H1 (cell line): Measurements from ENCODE around the gene NECTIN1. TPM values are rescaled to one million over a fixed set of nuclear protein-coding genes. Genes with fewer than 3 reads are reported as not detected.

ENCODE experiments used
- CTCF ChIA-PET: fragments of 300-600 bp; sonication (Branson Sonifier 250); formaldehyde crosslinking; loops from one replicate; lab custom pipeline; 2021; ENCODE audit not compliant: partially characterized antibody; lab: Charles Lee
- POLR2A ChIA-PET: fragments of 300-600 bp; sonication (Branson Sonifier 250); formaldehyde crosslinking; loops from one replicate; lab custom pipeline; 2021; ENCODE audit warnings: inconsistent platforms; ENCODE audit not compliant: partially characterized antibody; lab: Charles Lee
- DNase-seq, 2 experiments: peaks; one replicate each; pipeline versions ENCODE4 v3.0.0 to v3.0.0-alpha.2; 2010 to 2022; ENCODE audit warnings: low spot score in 2 of 2, low read depth in 1 of 2, mixed read lengths in 1 of 2
- FAIRE-seq: peaks from 2 replicates; lab custom pipeline; 2011; peaks lifted over from hg19 to GRCh38; lab: Jason Lieb, UNC
- H2AFZ ChIP-seq: 2 replicates; pipeline ENCODE4 v1.8.1; 2012; ENCODE audit warnings: low read length, inconsistent platforms
- H2AK5ac ChIP-seq: 2 replicates; pipeline ENCODE4 v1.6.1; 2013; ENCODE audit warnings: low read depth, low read length
- H2BK120ac ChIP-seq: replicated peaks from 2 replicates; pipeline ENCODE3; 2013; ENCODE audit warnings: low read depth, low read length, inconsistent platforms
- H2BK12ac ChIP-seq: 2 replicates; pipeline ENCODE4 v1.6.1; 2013; ENCODE audit warnings: low read depth, low read length
- H2BK15ac ChIP-seq: 2 replicates; pipeline ENCODE4 v1.6.1; 2013; ENCODE audit warnings: low read length
- H2BK20ac ChIP-seq: 2 replicates; pipeline ENCODE4 v1.6.1; 2013; ENCODE audit warnings: low read length
- H2BK5ac ChIP-seq: 2 replicates; pipeline ENCODE4 v1.6.1; 2013; ENCODE audit warnings: low read depth, low read length
- H3K14ac ChIP-seq: 2 replicates; pipeline ENCODE4 v1.6.1; 2013; ENCODE audit warnings: inconsistent platforms; ENCODE audit not compliant: insufficient read length
- H3K18ac ChIP-seq: 2 replicates; pipeline ENCODE4 v1.6.1; 2013; ENCODE audit warnings: low read length; ENCODE audit errors: extremely low read depth
- H3K23ac ChIP-seq: 2 replicates; pipeline ENCODE4 v1.6.1; 2013; ENCODE audit warnings: inconsistent platforms; ENCODE audit not compliant: insufficient read length
- H3K23me2 ChIP-seq: 2 replicates; pipeline ENCODE4 v1.6.1; 2013; ENCODE audit warnings: low read depth, low read length
- H3K27ac ChIP-seq: 2 replicates; pipeline ENCODE4 v1.6.1; 2011; ENCODE audit warnings: low read depth, low read length, inconsistent platforms
- H3K27me3 ChIP-seq, 4 experiments: replicated peaks in 1 of 4; 1 replicate in 1 of 4; 2 replicates in 3 of 4; pipeline versions ENCODE4 v1.6.1 to v1.8.1; 2011 to 2013; ENCODE audit warnings: low read length in 3 of 4, mild to moderate bottlenecking in 3 of 4, inconsistent platforms in 2 of 4, mixed read lengths in 2 of 4, moderate library complexity in 1 of 4; ENCODE audit not compliant: control insufficient read depth in 3 of 4, insufficient read depth in 3 of 4; ENCODE audit errors: extremely low read depth in 1 of 4
- H3K36me3 ChIP-seq, 4 experiments: 2 replicates each; pipeline versions ENCODE4 v1.6.1 to v1.8.1; 2011 to 2013; ENCODE audit warnings: mild to moderate bottlenecking in 4 of 4, low read length in 3 of 4, moderate library complexity in 2 of 4, control low read depth in 1 of 4, inconsistent platforms in 1 of 4; ENCODE audit not compliant: insufficient read depth in 4 of 4, control insufficient read depth in 2 of 4
- H3K4ac ChIP-seq: replicated peaks from 2 replicates; pipeline ENCODE3; 2013; ENCODE audit warnings: low read length, low read depth, mixed read lengths, inconsistent platforms; ENCODE audit not compliant: insufficient read length
- H3K4me1 ChIP-seq, 4 experiments: replicated peaks in 1 of 4; 1 replicate in 1 of 4; 2 replicates in 3 of 4; pipeline versions ENCODE4 v1.6.1 to v1.8.1; 2011 to 2013; ENCODE audit warnings: low read length in 3 of 4, inconsistent platforms in 2 of 4, mixed read lengths in 1 of 4; ENCODE audit not compliant: insufficient read depth in 4 of 4, control insufficient read depth in 3 of 4
- H3K4me2 ChIP-seq, 2 experiments: 2 replicates each; pipeline versions ENCODE4 v1.6.1 to v1.8.1; 2011 to 2013; ENCODE audit warnings: low read depth in 2 of 2, low read length in 2 of 2, control low read depth in 1 of 2, inconsistent platforms in 1 of 2, mild to moderate bottlenecking in 1 of 2; ENCODE audit not compliant: insufficient read depth in 1 of 2
- H3K4me3 ChIP-seq, 4 experiments: fragments of 200-600, 300-600 bp in 1 of 4; sonication (generic), shearing (Covaris generic), sonication (Bioruptor Twin) in 1 of 4; 2 replicates each; pipeline versions ENCODE4 v1.5.1 to v1.8.1; 2011 to 2016; ENCODE audit warnings: low read length in 4 of 4, low read depth in 3 of 4, control low read depth in 2 of 4, inconsistent platforms in 2 of 4, mild to moderate bottlenecking in 2 of 4, mixed read lengths in 1 of 4, moderate library complexity in 1 of 4; ENCODE audit not compliant: insufficient read depth in 2 of 4; ENCODE audit errors: extremely low read depth in 1 of 4
- H3K56ac ChIP-seq: replicated peaks from 2 replicates; pipeline ENCODE3; 2013; ENCODE audit warnings: low read depth, mild to moderate bottlenecking, mixed read lengths, low read length, inconsistent platforms; ENCODE audit not compliant: insufficient read length
- H3K79me1 ChIP-seq: 2 replicates; pipeline ENCODE4 v1.6.1; 2013; ENCODE audit warnings: low read depth, low read length, control low read depth
- H3K79me2 ChIP-seq, 2 experiments: 2 replicates each; pipeline versions ENCODE4 v1.6.1 to v1.8.1; 2012 to 2013; ENCODE audit warnings: low read length in 2 of 2, mild to moderate bottlenecking in 2 of 2, inconsistent platforms in 1 of 2; ENCODE audit not compliant: insufficient read depth in 2 of 2, control insufficient read depth in 1 of 2
- H3K9ac ChIP-seq, 4 experiments: replicated peaks in 1 of 4; 1 replicate in 1 of 4; 2 replicates in 3 of 4; pipeline versions ENCODE4 v1.6.1 to v1.8.1; 2011 to 2013; ENCODE audit warnings: low read depth in 3 of 4, low read length in 3 of 4, control low read depth in 2 of 4, mild to moderate bottlenecking in 2 of 4, moderate library complexity in 2 of 4, inconsistent platforms in 1 of 4; ENCODE audit errors: extremely low read depth in 1 of 4
- H3K9me3 ChIP-seq, 2 experiments: 2 replicates each; pipeline versions ENCODE4 v1.6.1 to v1.8.1; 2012 to 2013; ENCODE audit warnings: mild to moderate bottlenecking in 2 of 2, moderate library complexity in 2 of 2, control low read depth in 1 of 2, inconsistent platforms in 1 of 2, low read depth in 1 of 2, low read length in 1 of 2, mixed read lengths in 1 of 2; ENCODE audit not compliant: insufficient read depth in 2 of 2
- H4K20me1 ChIP-seq, 2 experiments: replicated peaks in 1 of 2; 2 replicates each; pipeline versions ENCODE3 to v1.8.1; 2011 to 2013; ENCODE audit warnings: inconsistent platforms in 2 of 2, low read length in 2 of 2, mild to moderate bottlenecking in 1 of 2; ENCODE audit not compliant: insufficient read depth in 2 of 2, control insufficient read depth in 1 of 2
- H4K5ac ChIP-seq: 2 replicates; pipeline ENCODE4 v1.6.1; 2013; ENCODE audit warnings: low read length, low read depth, mixed read lengths, inconsistent platforms; ENCODE audit not compliant: insufficient read length
- H4K8ac ChIP-seq: 2 replicates; pipeline ENCODE4 v1.8.0; 2013; ENCODE audit warnings: mild to moderate bottlenecking, moderate library complexity, low read length, inconsistent platforms; ENCODE audit not compliant: insufficient read depth; ENCODE audit errors: extremely low read depth
- H4K91ac ChIP-seq: replicated peaks from 2 replicates; pipeline ENCODE3; 2013; ENCODE audit warnings: low read length, mixed read lengths, inconsistent platforms; ENCODE audit not compliant: insufficient read length
- CBX5 ChIP-seq: fragments of 300-800, 300-1000 bp; sonication (generic); IDR thresholded peaks from 2 replicates; pipeline ENCODE4 v1.7.1; 2016; ENCODE audit warnings: antibody characterized with exemption, low read length, low read depth
- CBX8 ChIP-seq: fragments of 300-800, 300-1000 bp; sonication (generic); IDR thresholded peaks from 2 replicates; pipeline ENCODE4 v1.7.1; 2016; ENCODE audit warnings: low read depth, low read length, borderline replicate concordance
- GTF2F1 ChIP-seq: IDR thresholded peaks from 2 replicates; pipeline ENCODE4 v1.6.1; 2012; ENCODE audit warnings: low read depth, low read length, improper control_type of control experiment, borderline replicate concordance
- HDAC2 ChIP-seq, 2 experiments: fragments of 300-600 bp in 1 of 2; sonication (generic) in 1 of 2; IDR thresholded peaks; 2 replicates each; pipeline ENCODE4 v1.6.1; 2011 to 2012; ENCODE audit warnings: low read depth in 2 of 2, low read length in 2 of 2, mild to moderate bottlenecking in 2 of 2, moderate library complexity in 2 of 2, borderline replicate concordance in 1 of 2, inconsistent platforms in 1 of 2
- KDM4A ChIP-seq: IDR thresholded peaks from one replicate; pipeline ENCODE4 v1.7.1; 2012; ENCODE audit warnings: low read depth, mild to moderate bottlenecking, moderate library complexity, low read length, inconsistent platforms; ENCODE audit not compliant: severe bottlenecking
- RBBP5 ChIP-seq: IDR thresholded peaks from 2 replicates; pipeline ENCODE4 v1.7.1; 2012; ENCODE audit warnings: low read depth, mild to moderate bottlenecking, inconsistent platforms, low read length, moderate library complexity, borderline replicate concordance
- WGBS, 2 experiments: shearing (Covaris generic) in 1 of 2; methylation state at CpG; one replicate each; pipeline versions ENCODE4 v1.1.6 to v1.1.7; 2013 to 2015; ENCODE audit warnings: low lambda C conversion rate in 2 of 2, mixed read lengths in 2 of 2, inconsistent platforms in 1 of 2, low coverage in 1 of 2, missing lambda C conversion rate in 1 of 2; ENCODE audit not compliant: insufficient replicate concordance in 2 of 2, insufficient coverage in 1 of 2, insufficient read length in 1 of 2; ENCODE audit errors: extremely low coverage in 1 of 2, missing lambda C conversion rate in 1 of 2; 5-methylcytosine and 5-hydroxymethylcytosine counted together
- polyA plus RNA-seq, 7 experiments: library from polyadenylated mRNA; depleted of rRNA in 3 of 7; stranded (reverse) in 5 of 7; unstranded in 2 of 7; fragments of >200 nt in 5 of 7; fragments of 200-250 nt in 2 of 7; gene quantifications; 1 replicate in 5 of 7; 2 replicates in 1 of 7; 4 replicates in 1 of 7; pipeline versions ENCODE4 v1.2.1 to v1.2.3, GENCODE V29; 2011 to 2013; ENCODE audit warnings: missing spikeins in 2 of 7, mixed read lengths in 2 of 7
- total RNA-seq: library from RNA; stranded (reverse); fragmentation: NEBNext Ultra II Directional; extraction: Animal tissue kit (Norgen Biotek cat#: 25700); gene quantifications from 2 replicates; pipeline ENCODE4 v1.2.1, GENCODE V29; 2021
- TF ChIP-seq, protein P1 (sequence below): IDR thresholded peaks from 2 replicates; pipeline ENCODE4 v1.6.1; 2012; ENCODE audit warnings: inconsistent platforms

Gene NECTIN1
- total and polyA plus RNA-seq, 2 of the 8 experiments (the other 6 are each of a cell fraction or from before 2014, with no cell fraction given): 43.2 to 97.7 TPM

DNA sequence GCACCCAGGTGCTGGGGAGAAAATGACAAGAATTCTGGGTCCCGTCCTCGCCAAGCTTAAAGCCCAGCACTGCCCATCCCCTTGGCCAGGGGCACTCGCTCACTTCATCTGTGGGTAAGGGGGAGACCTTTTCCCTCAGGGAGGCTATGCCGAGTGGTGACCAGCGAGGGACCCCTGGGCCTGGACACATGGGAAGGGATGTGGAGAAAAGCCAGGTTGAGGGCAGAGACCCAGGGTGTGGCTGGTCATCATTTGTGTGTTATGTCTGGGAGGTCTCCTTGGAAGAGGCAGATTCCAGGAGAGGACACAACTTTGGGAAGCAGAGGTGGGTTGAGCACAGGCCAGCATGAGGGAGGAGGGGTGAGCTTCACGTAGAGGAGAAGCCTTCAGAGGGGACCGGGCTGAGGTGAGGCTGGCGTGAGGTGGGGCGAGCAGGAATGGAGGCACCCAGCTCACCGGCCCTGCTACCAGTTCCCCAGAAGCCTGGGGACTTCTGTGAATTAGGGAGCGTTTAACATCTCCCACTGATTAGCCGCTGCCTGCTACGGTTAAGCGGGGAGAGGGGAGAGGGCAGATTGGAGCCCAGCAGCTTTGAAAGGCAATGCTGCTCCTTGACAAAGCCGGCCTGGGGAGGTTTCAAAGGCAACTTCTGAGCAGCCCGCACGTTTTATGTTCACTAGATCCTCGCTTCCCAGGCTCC lies 25.8 kb upstream of the NECTIN1 start:
- Histone ChIP-seq H3K9ac (no peak overlapping the region), H3K4me2 (no peak overlapping the region), H2BK12ac (no peak overlapping the region), H3K23me2 (no peaks in the 10 kb centered on the region), H4K8ac (peak overlapping the region; percentile 5; the same call in 1 of the 2 replicates), H2BK20ac (no peak overlapping the region), H3K4ac (no peak overlapping the region), H4K5ac (no peak overlapping the region), H2AK5ac (no peak overlapping the region), H3K56ac (no peak overlapping the region), H4K20me1 (no peaks in the 10 kb centered on the region), H3K9me3 (no peaks in the 10 kb centered on the region), H3K18ac (no peak overlapping the region), H3K23ac (no peak overlapping the region), H3K27me3 (peaks cover 0 to 9% (median 0%) of the 10 kb centered on the region in 4 experiments; a peak in 2 of 7 replicates), H3K79me1 (no peaks in the 10 kb centered on the region), H2BK120ac (no peak overlapping the region), H3K79me2 (no peaks in the 10 kb centered on the region), H3K27ac (no peak overlapping the region), H3K4me3 (no peak overlapping the region), H3K36me3 (no peaks in the 10 kb centered on the region), H3K14ac (no peak overlapping the region), H2BK5ac (no peak overlapping the region), H2BK15ac (no peak overlapping the region), H2AFZ (no peak overlapping the region), H3K4me1 (peaks cover 0 to 1% (median 0%) of the 10 kb centered on the region in 4 experiments; a peak in 3 of 7 replicates), H4K91ac (no peak overlapping the region)
- DNase-seq: no peak
- ChIA-PET CTCF (interaction anchor here (0.6 to 2.5 kb wide), 11 partner anchors 9 to 361 kb away, joined by 3 to 7 read pairs (median 3); no protein-coding TSS in a partner anchor), POLR2A (interaction anchor here (1.4 to 2.4 kb wide), 2 partner anchors 12 to 45 kb away, joined by 3 to 10 read pairs; no protein-coding TSS in a partner anchor)
- 77% methylated on average over 17 of the region's 18 CpGs; no CpG with 5 or more reads in 1 of the 2 experiments for WGBS, 2 experiments
- no peak for TF ChIP-seq CBX8
- TF ChIP-seq RBBP5: no peak
- TF ChIP-seq CBX5: no peak
- TF ChIP-seq GTF2F1: no peak
- TF ChIP-seq KDM4A: no peak
- TF ChIP-seq, protein P1, sequence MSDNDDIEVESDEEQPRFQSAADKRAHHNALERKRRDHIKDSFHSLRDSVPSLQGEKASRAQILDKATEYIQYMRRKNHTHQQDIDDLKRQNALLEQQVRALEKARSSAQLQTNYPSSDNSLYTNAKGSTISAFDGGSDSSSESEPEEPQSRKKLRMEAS: no peak
- TF ChIP-seq HDAC2 (IDR thresholded peaks at IDR 0.05; ENCODE audit: borderline replicate concordance in 1 of 2, low read depth in 2 of 2, low read length in 2 of 2): no peak
- no peak for FAIRE-seq
